Peyer's patch (tissue), 4 donors: ENCODE data around the gene LRRC8E.

Source experiments
- POLR2A ChIP-seq, 2 donors: fragments of 450-650 bp; IDR thresholded peaks; one replicate each; pipeline ENCODE4 v1.5.1; 2017; ENCODE audit warnings: antibody characterized with exemption in 2 of 2, mild to moderate bottlenecking in 2 of 2, moderate library complexity in 2 of 2
- TF ChIP-seq, protein P1 (sequence below), 6 experiments: fragments of 450-650 bp in 4 of 6; fragments of 200-600 bp in 2 of 6; sonication (generic) in 1 of 6; IDR thresholded peaks; one replicate each; pipeline ENCODE4 v1.5.1; 2017 to 2019; ENCODE audit warnings: antibody characterized with exemption in 6 of 6, mild to moderate bottlenecking in 3 of 6, moderate library complexity in 1 of 6

DNA sequence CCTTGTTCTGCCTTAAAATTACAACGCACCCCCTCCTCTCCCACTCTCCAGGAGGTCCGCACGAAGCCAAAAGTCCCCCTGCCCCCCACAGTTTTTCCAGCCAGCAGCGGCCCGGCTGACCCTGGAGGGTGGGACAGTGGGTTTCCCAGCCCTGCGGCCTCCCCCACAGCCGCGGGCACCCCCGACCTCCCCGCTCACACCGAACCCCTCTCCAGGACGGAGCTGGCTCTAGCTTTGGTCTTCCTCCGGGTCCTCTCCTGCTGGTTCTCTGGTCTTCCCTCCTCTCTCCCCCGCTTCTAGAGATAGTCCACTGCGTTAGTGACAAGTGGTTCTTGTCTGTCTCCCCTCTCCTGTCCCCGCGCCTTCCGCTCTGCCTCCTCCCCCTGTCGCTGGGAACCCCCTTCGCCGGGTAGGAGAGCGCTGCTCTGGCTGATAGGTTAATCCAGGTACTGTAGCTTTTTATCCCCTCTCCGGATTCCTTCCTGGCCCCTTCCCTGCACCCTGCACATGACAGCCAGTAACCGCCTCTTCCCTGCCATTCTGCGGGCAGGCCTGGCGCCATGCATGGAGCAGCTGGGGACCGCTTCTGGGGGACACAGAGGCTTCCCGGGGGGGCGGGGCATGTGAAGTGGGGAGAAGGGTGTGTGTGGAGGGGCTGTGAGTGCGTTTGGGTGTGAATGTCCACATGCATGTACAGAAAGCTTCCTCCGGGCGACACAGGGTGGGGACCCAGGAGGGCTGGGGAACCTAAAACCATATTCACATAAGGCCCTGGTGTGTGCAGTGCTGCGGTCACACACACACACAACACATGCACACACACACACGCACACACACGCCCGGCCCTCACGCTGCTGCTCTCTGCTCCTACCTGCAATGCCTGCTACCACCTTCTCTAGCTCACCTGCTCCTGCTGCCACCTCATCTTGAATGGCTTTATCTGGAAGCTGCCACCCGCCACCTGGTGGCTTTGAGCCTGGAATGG lies 31.3 kb upstream of the LRRC8E start:
- TF ChIP-seq, protein P1, sequence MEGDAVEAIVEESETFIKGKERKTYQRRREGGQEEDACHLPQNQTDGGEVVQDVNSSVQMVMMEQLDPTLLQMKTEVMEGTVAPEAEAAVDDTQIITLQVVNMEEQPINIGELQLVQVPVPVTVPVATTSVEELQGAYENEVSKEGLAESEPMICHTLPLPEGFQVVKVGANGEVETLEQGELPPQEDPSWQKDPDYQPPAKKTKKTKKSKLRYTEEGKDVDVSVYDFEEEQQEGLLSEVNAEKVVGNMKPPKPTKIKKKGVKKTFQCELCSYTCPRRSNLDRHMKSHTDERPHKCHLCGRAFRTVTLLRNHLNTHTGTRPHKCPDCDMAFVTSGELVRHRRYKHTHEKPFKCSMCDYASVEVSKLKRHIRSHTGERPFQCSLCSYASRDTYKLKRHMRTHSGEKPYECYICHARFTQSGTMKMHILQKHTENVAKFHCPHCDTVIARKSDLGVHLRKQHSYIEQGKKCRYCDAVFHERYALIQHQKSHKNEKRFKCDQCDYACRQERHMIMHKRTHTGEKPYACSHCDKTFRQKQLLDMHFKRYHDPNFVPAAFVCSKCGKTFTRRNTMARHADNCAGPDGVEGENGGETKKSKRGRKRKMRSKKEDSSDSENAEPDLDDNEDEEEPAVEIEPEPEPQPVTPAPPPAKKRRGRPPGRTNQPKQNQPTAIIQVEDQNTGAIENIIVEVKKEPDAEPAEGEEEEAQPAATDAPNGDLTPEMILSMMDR (IDR thresholded peaks at IDR 0.05) = no peak
- TF ChIP-seq POLR2A (IDR thresholded peaks at IDR 0.05) = no peak
